Measurements from ENCODE around the gene ZBTB16.

DNA sequence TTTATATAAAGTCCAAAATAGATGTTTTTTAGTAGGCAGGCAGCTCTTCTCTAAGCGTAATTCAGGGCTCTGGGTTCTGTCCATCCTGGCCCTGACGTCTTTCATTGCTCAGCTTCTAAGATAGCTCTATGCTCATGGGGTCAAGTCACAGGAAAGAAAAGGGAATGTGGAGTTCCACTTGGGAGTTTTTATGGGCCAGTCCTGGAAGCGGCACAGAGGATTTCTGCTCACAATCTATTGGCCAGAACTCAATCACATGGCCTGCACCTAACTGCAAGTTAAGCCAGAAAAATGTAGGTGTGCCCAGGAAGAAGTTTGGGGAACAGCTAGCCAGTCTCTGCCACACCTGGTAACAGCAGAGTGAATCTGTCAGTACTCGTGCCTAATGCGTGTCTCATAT lies 7.4 kb upstream of the ZBTB16 start:
- TF ChIP-seq, protein P1, sequence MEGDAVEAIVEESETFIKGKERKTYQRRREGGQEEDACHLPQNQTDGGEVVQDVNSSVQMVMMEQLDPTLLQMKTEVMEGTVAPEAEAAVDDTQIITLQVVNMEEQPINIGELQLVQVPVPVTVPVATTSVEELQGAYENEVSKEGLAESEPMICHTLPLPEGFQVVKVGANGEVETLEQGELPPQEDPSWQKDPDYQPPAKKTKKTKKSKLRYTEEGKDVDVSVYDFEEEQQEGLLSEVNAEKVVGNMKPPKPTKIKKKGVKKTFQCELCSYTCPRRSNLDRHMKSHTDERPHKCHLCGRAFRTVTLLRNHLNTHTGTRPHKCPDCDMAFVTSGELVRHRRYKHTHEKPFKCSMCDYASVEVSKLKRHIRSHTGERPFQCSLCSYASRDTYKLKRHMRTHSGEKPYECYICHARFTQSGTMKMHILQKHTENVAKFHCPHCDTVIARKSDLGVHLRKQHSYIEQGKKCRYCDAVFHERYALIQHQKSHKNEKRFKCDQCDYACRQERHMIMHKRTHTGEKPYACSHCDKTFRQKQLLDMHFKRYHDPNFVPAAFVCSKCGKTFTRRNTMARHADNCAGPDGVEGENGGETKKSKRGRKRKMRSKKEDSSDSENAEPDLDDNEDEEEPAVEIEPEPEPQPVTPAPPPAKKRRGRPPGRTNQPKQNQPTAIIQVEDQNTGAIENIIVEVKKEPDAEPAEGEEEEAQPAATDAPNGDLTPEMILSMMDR (IDR thresholded peaks at IDR 0.05) = no peak
- no peak for TF ChIP-seq POLR2A (IDR thresholded peaks at IDR 0.05)
- TF ChIP-seq POLR2AphosphoS5 (IDR thresholded peaks at IDR 0.05) = no peak
